OCI-LY1 (cell line): ENCODE results near the gene PVR.

Source experiments
- EZH2 ChIP-seq: fragments of 200-600 bp; sonication (generic), shearing (Covaris generic); IDR thresholded peaks from 2 replicates; pipeline ENCODE4 v1.8.0; 2017; ENCODE audit warnings: borderline replicate concordance, mixed run types, mild to moderate bottlenecking, antibody characterized with exemption, low read length, moderate library complexity, mixed read lengths
- TF ChIP-seq, protein P1 (sequence below): fragments of 200-600 bp; sonication (generic), shearing (Covaris generic); IDR thresholded peaks from 2 replicates; pipeline ENCODE4 v1.5.1; 2017; ENCODE audit warnings: mild to moderate bottlenecking, antibody characterized with exemption, low read length, moderate library complexity, mixed read lengths

DNA sequence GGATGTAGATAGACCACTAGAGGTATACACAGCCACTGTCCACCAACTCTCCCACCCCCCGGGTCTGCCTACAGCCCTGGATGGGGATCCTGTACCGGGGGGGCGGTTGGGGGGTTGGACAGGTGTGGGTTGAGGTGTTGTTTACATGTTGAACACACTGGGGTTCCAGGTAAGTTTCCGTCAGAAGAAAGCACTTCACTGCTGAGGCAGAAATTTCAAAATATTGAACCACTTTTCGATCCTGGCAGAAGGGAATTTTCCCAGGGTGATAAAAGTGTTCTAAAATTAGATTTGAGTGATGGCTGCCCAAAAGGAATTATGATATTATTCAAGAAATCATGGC, 48.6 kb downstream of the PVR start:
- TF ChIP-seq, protein P1, sequence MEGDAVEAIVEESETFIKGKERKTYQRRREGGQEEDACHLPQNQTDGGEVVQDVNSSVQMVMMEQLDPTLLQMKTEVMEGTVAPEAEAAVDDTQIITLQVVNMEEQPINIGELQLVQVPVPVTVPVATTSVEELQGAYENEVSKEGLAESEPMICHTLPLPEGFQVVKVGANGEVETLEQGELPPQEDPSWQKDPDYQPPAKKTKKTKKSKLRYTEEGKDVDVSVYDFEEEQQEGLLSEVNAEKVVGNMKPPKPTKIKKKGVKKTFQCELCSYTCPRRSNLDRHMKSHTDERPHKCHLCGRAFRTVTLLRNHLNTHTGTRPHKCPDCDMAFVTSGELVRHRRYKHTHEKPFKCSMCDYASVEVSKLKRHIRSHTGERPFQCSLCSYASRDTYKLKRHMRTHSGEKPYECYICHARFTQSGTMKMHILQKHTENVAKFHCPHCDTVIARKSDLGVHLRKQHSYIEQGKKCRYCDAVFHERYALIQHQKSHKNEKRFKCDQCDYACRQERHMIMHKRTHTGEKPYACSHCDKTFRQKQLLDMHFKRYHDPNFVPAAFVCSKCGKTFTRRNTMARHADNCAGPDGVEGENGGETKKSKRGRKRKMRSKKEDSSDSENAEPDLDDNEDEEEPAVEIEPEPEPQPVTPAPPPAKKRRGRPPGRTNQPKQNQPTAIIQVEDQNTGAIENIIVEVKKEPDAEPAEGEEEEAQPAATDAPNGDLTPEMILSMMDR = no peak
- no peak for TF ChIP-seq EZH2
